Amniotic stem cell (primary cell): ENCODE data around the gene STXBP5.
"Not testable (repeated sequence)": the region's sequence is repeated elsewhere in the genome, so short reads cannot be mapped to it uniquely, and the experiment has no call there.

Source experiments
- DNase-seq: peaks from one replicate; lab custom pipeline; 2025; lab: John Stamatoyannopoulos, UW

Gene STXBP5

DNA sequence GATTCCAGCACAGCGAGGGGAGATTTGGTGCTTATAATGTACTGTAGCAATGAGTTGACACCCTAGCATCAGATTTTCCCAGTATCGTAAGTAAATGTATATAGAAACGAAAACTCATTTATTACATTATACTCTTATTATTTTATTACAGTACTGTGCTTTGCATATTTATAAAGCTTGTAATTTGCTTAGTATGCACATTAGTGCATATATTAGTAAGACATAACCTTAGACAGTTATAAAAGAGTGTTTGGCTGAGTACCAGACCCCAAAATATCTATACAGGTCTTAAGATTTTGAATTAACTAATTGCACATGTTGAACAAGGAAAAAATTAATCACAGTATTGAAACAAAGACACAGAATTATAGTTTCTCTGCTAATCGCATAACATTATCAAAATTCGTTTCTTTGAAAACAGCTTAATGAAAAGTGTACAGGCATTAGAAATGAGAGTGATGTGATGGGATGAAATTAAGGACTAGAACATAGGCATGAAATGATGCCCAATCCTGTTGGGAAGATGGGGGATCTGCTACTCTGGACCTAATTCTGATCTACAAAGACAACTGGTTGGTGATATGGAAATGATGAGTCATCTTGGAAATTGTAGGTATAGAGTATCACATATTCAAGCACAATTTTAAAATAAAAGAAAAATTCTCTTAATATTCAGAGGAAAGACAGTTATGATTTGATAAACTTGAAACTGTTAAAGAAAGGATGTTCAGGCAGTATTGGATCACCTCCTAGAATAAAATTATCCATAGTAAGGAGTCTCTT is 42.8 kb downstream of the STXBP5 start:
- DNase-seq, result no peak

DNA sequence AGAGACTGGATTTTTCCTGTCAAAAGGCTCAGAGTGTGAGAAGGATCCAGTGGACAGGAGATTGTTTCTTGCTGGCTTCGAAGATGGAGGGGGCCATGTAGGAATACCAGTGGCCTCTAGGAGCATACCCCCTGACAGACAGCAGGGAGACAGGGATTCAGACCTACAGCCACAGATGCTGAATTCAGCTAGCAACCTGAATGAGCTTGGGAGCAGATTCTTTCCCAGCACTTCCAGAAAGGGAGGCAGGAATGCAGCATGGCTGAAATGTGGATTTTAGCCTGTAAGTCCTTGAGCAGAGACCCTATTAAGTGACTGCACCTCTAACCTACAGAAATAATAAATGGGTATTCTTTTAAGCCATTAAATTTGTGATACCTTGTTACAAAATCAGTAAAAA is 44.6 kb downstream of the STXBP5 start:
- DNase-seq, result no peak

DNA sequence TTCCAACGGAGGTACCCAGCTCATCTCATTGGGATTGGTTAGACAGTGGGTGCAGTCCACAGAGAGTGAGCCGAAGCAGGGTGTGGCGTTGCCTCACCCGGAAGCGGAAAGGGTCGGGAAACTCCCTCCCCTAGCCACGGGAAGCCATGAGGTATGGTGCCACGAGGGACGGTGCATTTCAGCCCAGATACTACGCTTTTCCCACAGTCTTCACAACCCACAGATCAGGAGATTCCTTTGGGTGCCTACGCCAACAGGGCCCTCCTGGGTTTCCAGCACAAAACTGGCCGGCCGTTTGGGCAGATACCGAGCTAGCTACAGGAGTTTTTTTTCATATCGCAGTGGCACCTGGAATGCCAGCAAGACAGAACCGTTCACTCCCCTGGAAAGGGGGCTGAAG is 46.9 kb downstream of the STXBP5 start:
- no peak for DNase-seq

DNA sequence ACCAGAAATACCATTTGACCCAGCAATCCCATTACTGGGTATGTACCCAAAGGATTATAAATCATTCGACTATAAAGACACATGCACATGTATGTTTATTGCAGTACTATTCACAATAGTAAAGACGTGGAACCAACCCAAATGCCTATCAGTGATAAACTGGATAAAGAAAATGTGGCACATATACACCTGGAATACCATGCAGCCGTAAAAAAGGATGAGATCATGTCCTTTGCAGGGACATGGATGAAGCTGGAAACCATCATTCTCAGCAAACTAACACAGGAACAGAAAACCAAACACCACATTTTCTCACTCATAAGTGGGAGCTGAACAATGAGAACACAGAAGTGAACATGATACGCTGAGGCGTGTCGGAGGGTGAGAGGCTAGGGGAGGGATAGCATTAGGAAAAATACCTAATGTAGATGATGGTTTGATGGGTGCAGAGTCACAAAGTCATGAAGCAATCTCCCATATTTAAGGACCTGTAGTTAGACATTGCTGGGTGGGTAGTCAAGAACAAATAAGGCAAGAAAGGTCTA is 50.8 kb downstream of the STXBP5 start:
- not testable (repeated sequence) for DNase-seq

DNA sequence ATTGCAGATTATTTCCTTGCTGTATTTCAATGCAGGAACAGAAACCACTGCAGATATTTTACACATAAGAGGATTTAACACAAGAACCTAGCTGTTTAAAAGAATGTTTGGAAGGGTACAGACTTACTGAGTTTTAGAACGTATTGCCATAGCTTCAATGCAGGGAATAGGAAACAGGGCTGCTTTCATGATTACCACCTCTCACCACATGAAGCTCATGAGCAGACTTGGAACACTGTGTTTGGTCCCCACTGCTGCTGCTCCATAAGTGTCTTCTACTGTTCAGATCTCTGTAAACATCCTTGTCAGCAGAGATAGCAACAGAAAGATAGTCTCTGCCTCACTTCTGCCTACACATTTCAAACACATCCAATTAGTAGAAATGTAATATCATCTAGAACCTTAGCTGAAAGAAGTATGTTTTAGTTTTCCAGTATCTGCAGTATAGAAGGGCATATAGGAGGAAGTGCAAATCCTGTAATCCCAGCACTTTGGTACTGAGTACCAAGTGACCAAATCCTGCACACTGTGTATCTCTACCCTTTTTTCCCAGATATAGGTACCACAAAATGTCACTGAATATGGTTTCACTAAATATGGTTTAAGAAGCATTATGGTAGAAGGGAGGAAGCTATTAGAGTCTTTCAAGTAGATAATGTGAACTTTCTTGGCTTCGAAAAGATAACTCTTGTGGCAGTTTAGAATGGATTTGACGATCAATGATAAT is 51.9 kb downstream of the STXBP5 start:
- no peak for DNase-seq

DNA sequence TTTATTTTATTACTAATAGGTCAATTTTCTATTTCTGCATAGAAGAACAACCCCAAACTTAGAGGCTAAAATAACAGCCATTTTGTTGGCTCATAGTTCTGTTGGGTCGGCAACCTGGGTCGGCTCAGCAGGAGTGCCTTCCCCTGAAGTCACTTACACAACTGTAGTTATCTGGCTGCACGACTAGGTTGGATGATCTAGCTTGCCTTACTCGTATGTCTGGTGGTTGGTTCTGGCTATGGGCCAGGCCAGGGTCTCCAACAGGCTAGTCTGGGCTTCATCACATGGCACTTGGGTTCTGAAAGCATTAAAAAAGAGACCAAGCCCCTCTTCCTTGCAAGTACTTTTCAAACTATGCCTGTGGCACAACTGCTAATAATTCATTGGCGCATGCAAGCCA is 53.5 kb downstream of the STXBP5 start:
- no peak for DNase-seq

DNA sequence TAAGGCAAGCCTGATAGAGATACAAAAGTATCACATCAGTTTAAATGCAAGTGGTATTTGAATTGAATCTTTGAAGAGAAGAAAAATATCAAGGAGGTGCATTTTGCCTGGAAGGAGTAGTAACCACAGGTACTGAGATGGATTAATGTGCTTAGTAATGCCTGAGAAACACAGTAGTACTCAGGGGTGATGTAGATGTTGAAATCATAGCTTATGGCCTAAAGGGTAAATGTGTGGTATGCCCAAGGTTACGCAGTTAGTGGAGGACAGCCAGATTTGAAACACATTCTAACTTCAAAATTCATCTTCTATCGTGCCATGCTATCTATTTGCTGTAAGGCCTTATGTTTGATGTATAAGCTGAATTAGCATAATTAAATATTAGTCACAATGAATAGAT is 55.9 kb downstream of the STXBP5 start:
- no peak for DNase-seq

DNA sequence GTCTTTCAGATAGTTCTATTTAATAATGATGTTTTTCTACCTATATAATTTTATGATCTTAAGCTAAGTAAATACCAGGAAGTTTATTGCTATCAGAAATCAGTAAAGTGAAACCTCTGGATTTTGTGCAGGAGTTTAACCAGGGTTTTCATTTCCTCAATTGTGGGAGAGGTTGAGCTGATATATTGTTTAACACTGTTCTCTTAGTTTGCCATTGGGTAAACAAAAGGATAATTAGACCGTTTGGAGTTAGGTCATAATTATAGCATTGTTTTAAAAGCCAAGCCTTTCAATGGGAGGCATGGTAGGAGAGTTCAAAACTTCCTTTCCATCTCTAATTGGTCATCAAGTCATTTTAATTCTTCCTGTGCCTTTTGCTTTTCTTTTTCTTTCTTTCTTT is 58.7 kb downstream of the STXBP5 start:
- no peak for DNase-seq

DNA sequence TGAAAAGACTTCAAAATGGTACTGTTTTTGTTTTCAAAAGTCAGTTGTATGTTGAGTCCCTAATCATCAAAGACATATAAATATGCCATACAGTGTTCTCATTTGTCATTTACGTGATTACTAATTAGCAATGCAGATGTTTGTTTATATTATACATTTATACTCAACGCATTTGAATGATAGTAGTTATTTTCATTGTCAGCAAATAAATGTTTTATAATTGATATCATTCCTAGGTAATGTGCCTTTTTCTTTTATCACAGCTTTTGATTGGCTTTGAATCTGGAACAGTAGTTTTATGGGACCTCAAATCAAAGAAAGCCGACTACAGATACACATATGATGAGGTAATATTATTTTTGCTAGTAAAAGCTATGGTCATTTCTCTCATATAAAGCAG is 62.6 kb downstream of the STXBP5 start:
- DNase-seq, result no peak

DNA sequence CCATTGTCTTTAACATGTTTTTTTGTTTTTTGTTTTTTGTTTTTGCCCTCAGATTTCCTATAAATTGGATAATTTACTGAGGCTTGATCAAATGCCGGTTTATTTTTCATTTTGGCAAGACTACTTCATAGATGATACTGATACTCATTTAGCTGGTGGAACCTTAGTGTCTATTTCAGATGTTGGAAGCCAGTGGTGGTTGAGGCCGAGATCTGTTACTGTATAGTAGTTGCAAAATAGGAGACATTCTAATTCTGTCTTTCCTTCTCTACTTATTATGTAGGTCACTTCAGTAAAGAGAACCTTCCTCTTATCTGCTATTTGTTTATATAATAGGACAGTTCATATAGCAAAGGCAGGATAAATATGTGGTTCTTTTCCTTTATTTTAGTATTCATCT is 63.4 kb downstream of the STXBP5 start:
- no peak for DNase-seq

DNA sequence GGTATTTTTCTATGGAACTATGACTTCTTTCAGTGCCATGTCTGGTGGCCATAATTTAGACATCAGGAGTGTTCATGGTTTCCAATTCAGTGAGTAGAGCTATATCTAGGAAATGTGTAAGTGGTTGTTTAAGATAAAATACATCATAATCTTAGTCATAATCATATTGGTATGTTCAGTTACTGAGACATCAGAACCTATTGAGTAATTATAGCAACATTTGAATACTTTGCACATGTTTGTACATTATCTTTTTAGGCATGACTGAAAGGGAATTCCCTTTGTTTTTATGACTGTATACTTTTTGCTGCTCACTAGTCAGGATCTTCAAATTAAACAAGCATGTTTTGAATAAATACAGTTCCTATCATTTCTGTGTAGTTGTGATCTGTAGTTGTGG is 64.0 kb downstream of the STXBP5 start:
- DNase-seq, result no peak

DNA sequence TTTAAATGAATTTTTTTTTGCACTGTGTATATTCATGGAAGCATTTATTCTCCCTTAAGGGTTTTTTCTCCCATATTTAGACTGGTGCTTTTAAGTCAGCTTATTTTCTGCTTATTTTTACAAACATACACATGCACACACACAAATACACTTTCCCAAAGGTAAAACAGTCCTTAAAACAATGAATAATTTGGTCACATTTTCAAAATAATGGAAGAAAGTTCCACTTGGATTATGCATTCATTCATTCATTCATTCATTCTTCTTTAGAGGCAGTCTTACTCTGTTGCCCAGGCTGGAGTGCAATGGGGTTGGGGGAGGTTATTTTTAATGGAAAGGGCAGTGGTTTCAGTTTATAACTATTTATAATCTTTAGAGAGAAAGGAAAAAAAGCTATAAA is 69.8 kb downstream of the STXBP5 start:
- no peak for DNase-seq

DNA sequence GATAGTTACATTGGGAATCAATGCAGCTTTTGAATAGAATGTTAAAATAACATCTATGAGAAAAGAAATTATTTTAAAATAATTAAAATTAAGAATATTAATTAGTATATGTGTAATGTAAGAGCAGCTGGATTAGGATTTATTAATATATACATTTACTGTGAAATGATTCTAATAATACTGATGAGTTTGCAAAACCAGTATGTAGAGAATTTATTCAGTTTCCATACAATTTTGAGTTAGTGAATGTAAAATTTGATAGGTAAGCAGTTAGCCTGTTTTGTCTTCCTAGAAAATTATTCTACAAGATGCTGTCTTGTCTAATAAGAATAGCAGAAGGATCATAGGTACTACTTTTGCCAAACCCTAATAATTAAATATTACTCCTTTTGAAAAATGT is 70.6 kb downstream of the STXBP5 start:
- DNase-seq, result no peak

DNA sequence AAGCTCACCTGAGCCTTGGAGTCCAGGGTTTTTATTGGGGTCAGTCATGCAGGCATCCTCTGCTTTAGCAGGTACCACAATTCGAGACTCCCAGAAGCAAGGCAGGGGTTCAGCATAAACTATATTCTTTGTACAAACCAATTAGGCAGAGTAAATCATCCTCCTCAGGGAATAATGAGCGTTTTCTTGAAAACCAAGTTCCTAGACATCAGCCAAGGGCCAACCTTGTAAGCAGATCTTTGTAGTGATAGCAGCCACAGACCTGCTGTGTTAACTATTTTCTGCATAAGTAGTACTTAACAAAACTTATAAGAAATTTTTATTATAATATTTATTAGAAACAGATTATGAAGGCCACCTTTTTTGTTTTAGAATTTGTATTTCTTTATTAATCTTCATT is 74.7 kb downstream of the STXBP5 start:
- DNase-seq, result no peak

DNA sequence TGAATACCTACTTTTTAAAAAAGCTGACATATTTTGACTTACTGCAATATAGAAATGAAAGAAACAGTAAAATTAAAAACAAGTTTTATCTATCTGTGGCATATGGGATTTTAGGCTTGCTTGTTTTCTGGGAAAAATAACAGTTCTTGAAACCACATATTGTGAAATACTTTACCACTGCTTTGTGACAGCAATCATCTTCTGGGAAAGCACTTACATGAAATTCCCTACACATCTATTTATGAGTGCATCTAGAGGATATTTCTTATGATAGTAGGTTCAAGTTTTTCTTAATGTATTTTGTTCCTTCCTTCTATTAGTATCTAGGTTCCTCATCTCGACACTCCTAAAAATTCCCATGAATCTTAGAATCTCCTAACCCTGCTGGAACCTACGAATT is 75.2 kb downstream of the STXBP5 start:
- DNase-seq, result no peak

DNA sequence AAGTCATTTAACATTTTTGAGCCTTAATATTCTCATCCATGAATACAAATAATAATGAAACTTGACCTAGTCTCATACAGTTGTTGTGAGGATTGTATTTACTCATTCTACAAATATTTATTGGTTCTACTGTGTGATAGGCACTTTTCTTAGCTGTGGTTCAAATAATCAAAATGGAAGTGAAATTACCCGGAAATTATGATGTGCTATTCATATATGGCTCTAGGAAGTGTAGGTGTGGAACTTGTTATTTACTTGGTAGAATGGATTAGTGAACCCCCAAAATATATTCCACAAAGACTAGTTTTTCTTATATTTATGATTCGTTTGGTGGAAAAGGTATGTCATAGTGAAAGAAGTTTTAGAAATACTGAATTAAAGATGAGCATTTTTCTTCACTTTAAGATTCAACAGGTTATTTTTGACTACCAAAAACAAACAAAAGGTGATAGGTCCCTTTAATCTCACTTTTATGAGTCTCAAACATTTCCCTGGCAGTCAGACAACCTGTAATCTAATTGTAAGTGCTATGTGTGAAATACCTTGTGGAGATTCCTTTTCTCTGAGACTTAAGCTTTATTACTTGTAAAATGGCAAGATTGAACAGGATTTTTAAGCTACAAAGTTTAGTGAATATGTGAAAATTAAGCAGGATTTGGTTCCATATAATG is 77.8 kb downstream of the STXBP5 start:
- no peak for DNase-seq

DNA sequence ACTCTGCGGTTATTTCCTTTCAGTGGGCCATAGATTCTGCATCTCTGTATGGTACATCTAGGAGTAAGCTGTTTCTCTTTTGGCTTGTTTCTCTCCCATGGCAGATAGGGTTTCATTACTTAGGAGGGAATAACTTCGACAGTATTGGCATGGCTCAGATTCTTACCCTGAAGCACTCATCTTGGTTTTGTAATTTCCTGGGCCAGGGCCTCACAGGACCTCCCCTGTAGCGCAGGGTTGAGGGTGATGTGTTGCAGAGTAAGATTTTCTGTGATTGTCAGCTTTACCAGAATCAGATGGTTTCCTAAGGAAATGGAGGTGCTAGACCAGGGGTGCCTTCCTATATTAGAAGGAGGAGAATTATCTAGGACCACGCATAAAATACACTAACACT is 78.3 kb downstream of the STXBP5 start:
- DNase-seq, result no peak

DNA sequence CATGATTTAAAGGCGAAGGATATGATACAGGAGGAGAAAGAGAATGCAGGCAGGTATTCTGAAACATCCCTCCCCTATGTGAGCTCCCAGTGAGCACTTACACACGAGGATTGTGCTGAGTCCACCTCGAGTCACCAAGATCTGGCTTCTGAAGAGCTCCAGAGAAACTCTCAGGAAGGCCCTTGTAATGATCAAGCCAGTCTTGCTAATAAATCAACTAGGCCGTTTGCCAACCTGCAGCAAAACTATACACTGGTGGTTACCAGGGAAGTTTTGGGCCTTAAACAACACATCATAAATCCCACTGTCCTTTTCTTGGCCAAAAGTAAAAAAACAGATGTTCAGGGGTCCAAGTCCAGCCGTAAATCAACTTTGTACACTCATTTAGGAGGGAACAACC is 79.2 kb downstream of the STXBP5 start:
- no peak for DNase-seq

DNA sequence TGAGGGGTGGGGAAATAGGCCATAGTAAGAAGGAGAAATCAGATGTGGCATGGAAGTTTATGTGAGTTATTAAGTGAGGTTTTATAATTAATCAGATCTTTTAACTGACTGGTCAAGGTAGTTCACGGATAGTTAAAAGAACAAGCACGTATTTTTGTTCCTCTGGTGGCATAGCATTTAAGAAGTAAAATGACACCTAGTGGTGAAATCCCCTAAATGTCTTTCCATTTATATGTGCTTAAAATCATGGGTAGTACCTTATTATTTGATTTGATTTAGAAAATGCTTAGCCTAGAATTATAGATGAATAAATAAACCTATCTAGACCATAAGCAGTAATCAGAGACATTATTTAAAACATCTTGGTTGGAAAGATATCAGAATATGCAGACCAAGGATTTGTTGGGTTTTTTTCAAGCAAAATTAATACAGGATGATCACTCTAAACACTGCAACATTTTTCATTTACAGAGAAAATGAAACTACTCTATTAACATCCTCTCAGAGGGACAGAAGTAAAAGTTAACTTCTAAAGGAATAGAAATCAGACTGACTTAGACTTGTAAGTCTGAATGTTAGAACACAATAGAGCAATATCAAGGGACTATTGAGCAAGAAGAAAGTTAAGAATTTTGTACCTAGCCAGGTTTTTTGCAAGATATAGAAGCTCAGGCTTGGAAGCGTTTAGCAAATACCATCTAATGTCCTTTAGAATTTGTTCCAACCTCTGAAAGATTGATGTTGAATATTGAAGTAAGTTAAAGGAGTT is 81.1 kb downstream of the STXBP5 start:
- DNase-seq, result peak; percentile 26

DNA sequence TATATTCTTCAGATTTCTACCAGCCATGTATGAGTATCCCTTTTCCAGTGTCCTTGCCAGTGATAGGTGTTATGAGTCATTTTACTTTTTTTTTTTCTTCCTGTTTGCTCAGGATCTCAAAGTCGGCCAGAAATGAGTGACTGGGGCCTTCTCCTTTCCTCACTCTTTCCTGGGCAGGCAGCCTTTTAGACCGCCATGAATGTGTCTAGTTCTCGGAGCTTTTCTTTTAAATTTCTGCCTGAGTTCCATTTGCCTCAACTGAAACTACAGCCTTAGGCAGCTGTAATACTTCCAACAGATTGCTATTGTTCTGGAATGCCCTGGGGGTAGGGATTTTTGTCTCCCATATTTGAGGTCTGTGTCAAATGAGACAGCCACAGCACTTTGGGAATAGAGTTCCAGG is 83.7 kb downstream of the STXBP5 start:
- DNase-seq, result peak; percentile 39

DNA sequence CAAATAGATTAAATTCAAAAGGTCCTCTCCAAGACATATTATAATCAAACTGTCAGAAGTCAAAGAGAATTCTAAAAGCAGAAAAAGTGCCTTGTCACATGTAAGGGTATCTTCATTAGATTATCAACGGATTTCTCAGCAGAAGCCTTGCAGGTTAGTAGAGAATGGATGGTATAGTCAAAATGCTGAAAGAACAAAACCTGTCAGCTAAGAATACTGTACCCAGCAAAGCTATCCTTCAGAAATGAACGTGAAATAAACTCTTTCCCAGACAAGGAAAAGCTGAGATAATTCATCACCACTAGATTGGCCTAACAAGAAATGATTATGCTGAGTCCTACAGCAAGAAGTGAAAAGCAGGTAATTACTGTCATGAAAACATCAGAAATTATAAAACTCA is 92.9 kb downstream of the STXBP5 start:
- DNase-seq, result no peak

DNA sequence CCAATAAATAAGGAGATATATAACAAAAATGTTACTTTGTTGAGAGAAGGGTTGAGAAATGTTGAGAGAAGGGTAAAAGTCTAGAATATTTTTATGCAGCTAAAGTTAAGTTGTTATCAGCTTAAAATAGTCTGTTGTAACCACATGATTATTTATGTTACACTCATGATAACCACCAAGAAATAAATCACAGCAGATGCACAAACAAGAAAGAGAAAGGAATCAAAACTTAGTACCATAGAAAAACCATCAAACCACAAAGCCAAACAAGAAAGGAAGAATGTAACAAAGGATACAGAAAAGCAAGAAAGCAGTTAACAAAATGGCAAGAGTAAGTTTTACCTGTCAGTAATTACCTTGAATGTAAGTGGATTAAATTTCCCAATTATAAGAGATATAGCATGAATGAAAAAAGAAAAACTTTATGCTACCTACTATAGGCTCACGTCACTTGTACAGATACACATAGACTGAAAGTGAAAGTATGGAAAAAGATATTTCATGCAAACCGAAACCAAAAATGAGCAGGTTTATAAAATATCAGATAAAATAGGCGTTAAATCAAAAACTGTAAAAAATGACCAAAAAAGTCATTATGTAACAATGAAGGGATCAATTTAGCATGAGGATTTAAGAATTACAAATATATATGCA is 93.6 kb downstream of the STXBP5 start:
- DNase-seq, result no peak
